Measurements from ENCODE around the gene FANCG. TPM values are rescaled to one million over a fixed set of nuclear protein-coding genes. Genes with fewer than 3 reads are reported as not detected.

FANCG gene
- total RNA-seq (23.1 TPM), polyA plus RNA-seq (ENCODE audit: insufficient read depth in 1 of 8, insufficient read length in 8 of 8, low replicate concordance in 1 of 8) (10 to 100 TPM; 25.1 to 34.5 (median 31.1) TPM)
- long read RNA-seq, donor 1 = 0 reads
- long read RNA-seq, donor 2 = 0 reads
- long read RNA-seq, donor 3, partial matches to known transcripts = 0 of 2 reads
- long read RNA-seq, donor 3, other reads (novel, unspliced or antisense) = 0 of 2 reads
- long read RNA-seq, donor 4, partial matches to known transcripts = 0 of 2 reads
- long read RNA-seq, donor 4, other reads (novel, unspliced or antisense) = 0 of 2 reads
- long read RNA-seq, donor 5, partial matches to known transcripts = 0 of 3 reads
- long read RNA-seq, donor 5, other reads (novel, unspliced or antisense) = 0 of 3 reads
- long read RNA-seq, donor 6, partial matches to known transcripts = 0 of 1 reads
- long read RNA-seq, donor 6, other reads (novel, unspliced or antisense) = 0 of 1 reads
- long read RNA-seq, donor 7, partial matches to known transcripts = 0 of 1 reads
- long read RNA-seq, donor 7, other reads (novel, unspliced or antisense) = 0 of 1 reads
- long read RNA-seq, donor 8, partial matches to known transcripts = 0 of 1 reads
- long read RNA-seq, donor 8, other reads (novel, unspliced or antisense) = 0 of 1 reads
- long read RNA-seq, donor 9 = 0 reads
- long read RNA-seq, donor 10, partial matches to known transcripts = 0 of 1 reads
- long read RNA-seq, donor 10, other reads (novel, unspliced or antisense) = 0 of 1 reads
- long read RNA-seq, donor 11 = 0 reads

GRCh38 chr9:35079426-35080341 is at the start of gene FANCG:
TSS of gene FANCG (minus strand) at chr9:35079942. CDS start at chr9:35079524, 418 bp downstream.
- Histone ChIP-seq H3K9me3 (replicated peaks; ENCODE audit: control insufficient read depth, low read depth, low read length) (no peaks in the 10 kb centered on the region), H3K27ac (ENCODE audit: low read length) (peak within 1 kb of the TSS; percentile 92), H3K4me3 (ENCODE audit: low read length) (peak within 1 kb of the TSS; percentile 78), H3K4me1 (ENCODE audit: control insufficient read depth, insufficient read depth, low read length) (peaks cover 19% of the 10 kb centered on the region), H3K27me3 (ENCODE audit: control insufficient read depth, insufficient read depth, low read length) (no peaks in the 10 kb centered on the region), H3K36me3 (ENCODE audit: control insufficient read depth, insufficient read depth, low read length) (peaks cover 37% of the 10 kb centered on the region)
- 0% methylated on average over 58 of the region's 67 CpGs for WGBS (ENCODE audit: insufficient coverage)
- peak; percentile 97 for DNase-seq

- Histone ChIP-seq H3K9me3 (replicated peaks; ENCODE audit: control insufficient read depth, low read depth, low read length) (no peaks in the 10 kb centered on the region), H3K4me1 (ENCODE audit: control insufficient read depth, insufficient read depth, low read length) (peaks cover 32% of the 10 kb centered on the region), H3K36me3 (ENCODE audit: control insufficient read depth, insufficient read depth, low read length) (no peaks in the 10 kb centered on the region), H3K27me3 (ENCODE audit: control insufficient read depth, insufficient read depth, low read length) (no peaks in the 10 kb centered on the region), H3K4me3 (ENCODE audit: low read length) (peak overlapping the region; percentile 71), H3K27ac (ENCODE audit: low read length) (peak overlapping the region; percentile 94)
- 5% methylated on average over 24 of the region's 30 CpGs for WGBS (ENCODE audit: insufficient coverage)
- peak; percentile 97 for DNase-seq
Measured at GRCh38 chr9:35116898-35117551, 37.3 kb upstream of the FANCG start.

DNA sequence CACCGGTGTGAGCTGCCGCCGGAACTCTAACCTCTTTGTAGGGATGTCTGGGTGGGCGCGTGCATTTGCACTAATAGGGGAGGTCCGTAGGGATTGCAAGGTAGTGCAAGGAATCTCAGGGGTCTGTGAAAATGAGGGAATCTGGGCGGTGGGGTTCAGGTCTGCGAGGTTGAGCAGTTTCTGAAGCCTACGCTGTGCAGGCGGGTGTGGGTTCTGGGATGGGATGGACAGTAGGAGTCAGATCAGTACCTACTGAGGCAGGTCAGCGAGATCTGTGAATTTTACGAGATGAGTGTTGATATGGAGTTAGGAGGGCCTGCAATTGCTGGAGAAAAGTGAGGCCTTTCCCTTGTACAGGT is 36.8 kb upstream of the FANCG start:
- Histone ChIP-seq H3K36me3 (ENCODE audit: control insufficient read depth, insufficient read depth, low read length) (no peaks in the 10 kb centered on the region), H3K27me3 (ENCODE audit: control insufficient read depth, insufficient read depth, low read length) (no peaks in the 10 kb centered on the region), H3K4me1 (ENCODE audit: control insufficient read depth, insufficient read depth, low read length) (peaks cover 36% of the 10 kb centered on the region), H3K9me3 (replicated peaks; ENCODE audit: control insufficient read depth, low read depth, low read length) (no peaks in the 10 kb centered on the region), H3K4me3 (ENCODE audit: low read length) (peak overlapping the region; percentile 71), H3K27ac (ENCODE audit: low read length) (peak overlapping the region; percentile 94)
- WGBS (ENCODE audit: insufficient coverage) = 0% methylated on average over 12 of the region's 12 CpGs
- DNase-seq = no peak

GRCh38 chr9:35115680-35116538 is 36.2 kb upstream of the FANCG start, which contains the start of gene ATOSB:
TSS of gene ATOSB (minus strand) at chr9:35115862. CDS start at chr9:35108274, 7,588 bp downstream.
- Histone ChIP-seq H3K27ac (ENCODE audit: low read length) (peak within 1 kb of the TSS; percentile 94), H3K9me3 (replicated peaks; ENCODE audit: control insufficient read depth, low read depth, low read length) (no peaks in the 10 kb centered on the region), H3K27me3 (ENCODE audit: control insufficient read depth, insufficient read depth, low read length) (no peaks in the 10 kb centered on the region), H3K4me3 (ENCODE audit: low read length) (peak within 1 kb of the TSS; percentile 71), H3K36me3 (ENCODE audit: control insufficient read depth, insufficient read depth, low read length) (no peaks in the 10 kb centered on the region), H3K4me1 (ENCODE audit: control insufficient read depth, insufficient read depth, low read length) (peaks cover 39% of the 10 kb centered on the region)
- WGBS (ENCODE audit: insufficient coverage) = under 1% methylated on average over 41 of the region's 54 CpGs
- peak; percentile 98 for DNase-seq

DNA sequence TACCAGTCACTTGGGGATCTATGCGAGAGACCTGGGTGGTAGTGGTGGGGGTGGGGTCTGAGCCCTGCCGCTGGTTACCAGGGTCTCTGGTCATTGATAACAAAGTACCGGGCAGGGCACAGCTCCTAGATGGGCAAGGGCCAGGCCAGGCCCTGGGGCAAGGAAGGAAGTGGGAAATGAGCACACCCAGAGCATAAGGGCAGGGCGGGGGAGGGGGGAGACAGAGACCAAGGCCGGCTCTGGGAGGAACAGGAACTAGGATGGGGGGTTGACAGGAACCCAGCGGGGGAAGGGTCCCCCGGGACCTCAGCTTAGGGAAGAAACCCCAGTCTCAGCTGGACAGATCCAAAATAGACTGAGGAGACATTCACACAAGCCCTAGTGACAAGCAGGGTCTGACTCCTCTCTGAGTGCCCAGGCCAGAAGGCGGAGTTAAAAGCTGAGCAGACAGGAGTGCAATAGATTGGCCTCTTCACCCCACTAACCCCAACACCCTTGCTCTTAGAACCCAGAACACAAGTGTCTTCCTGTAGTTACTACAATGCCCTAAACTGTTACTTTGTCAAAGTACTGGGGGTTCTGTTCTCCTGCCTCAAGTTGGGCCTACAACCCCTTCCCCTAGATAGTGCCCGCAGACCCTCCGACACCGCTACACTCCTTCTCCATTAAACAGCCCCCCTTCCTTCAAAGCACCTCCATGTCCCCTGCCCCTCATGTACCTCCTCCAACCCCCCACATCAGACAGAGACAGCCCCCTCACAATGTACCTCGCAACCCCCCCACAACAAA is 35.3 kb upstream of the FANCG start:
- Histone ChIP-seq H3K9me3 (replicated peaks; ENCODE audit: control insufficient read depth, low read depth, low read length) (no peaks in the 10 kb centered on the region), H3K4me3 (ENCODE audit: low read length) (peak overlapping the region; percentile 71), H3K36me3 (ENCODE audit: control insufficient read depth, insufficient read depth, low read length) (no peaks in the 10 kb centered on the region), H3K27ac (ENCODE audit: low read length) (peak overlapping the region; percentile 94), H3K4me1 (ENCODE audit: control insufficient read depth, insufficient read depth, low read length) (peaks cover 48% of the 10 kb centered on the region), H3K27me3 (ENCODE audit: control insufficient read depth, insufficient read depth, low read length) (no peaks in the 10 kb centered on the region)
- peak; percentile 81 for DNase-seq
- WGBS (ENCODE audit: insufficient coverage) = 11% methylated on average over 8 of the region's 12 CpGs

GRCh38 chr9:35114113-35114839 is 34.5 kb upstream of the FANCG start:
- Histone ChIP-seq H3K27ac (ENCODE audit: low read length) (peak overlapping the region; percentile 94), H3K36me3 (ENCODE audit: control insufficient read depth, insufficient read depth, low read length) (peaks cover 2% of the 10 kb centered on the region), H3K4me3 (ENCODE audit: low read length) (peak overlapping the region; percentile 71), H3K9me3 (replicated peaks; ENCODE audit: control insufficient read depth, low read depth, low read length) (no peaks in the 10 kb centered on the region), H3K4me1 (ENCODE audit: control insufficient read depth, insufficient read depth, low read length) (peaks cover 49% of the 10 kb centered on the region), H3K27me3 (ENCODE audit: control insufficient read depth, insufficient read depth, low read length) (no peaks in the 10 kb centered on the region)
- DNase-seq = peak; percentile 96
- 0% methylated on average over 2 of the region's 5 CpGs for WGBS (ENCODE audit: insufficient coverage)

DNA sequence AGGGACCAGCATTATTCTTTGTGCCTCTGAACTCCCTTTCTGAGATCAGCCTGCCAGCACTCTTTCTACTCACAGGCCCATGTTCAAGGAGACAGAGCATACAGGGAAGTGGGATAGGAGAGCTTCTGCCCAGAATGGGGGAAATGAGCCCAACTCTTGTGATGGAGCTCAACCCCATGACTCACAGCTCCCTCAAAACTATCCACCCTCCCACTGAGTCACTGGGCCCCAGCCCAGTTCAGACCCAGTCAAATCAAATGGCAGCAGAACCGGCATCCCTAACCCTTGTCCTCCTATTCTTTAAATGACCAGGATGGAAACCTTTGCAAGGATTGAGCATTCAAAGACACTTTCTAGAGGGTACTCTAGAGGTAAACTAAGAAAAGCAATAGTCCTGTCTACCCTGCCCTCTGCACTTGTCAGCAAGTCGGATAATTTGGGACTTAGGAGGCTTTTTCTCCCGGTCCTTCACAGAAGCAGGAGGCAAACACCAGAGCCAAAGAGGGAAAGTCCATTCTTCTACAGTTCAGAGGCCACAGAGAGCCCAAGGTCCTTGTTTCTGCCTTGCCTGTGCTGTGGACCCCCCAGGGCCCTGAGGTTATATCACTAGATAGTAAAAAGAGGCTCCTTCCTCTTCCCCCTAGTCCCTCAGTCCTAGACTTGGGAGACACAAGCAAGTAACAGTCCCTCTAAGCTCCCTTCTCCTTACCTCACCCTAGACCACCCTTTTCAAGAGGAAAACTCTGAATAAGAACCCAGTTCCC is 32.7 kb upstream of the FANCG start:
- peaks cover 18% of the 10 kb centered on the region for H3K36me3 ChIP-seq (ENCODE audit: control insufficient read depth, insufficient read depth, low read length)
- peak overlapping the region; percentile 56 for H3K27ac ChIP-seq (ENCODE audit: low read length)
- no peaks in the 10 kb centered on the region for H3K9me3 ChIP-seq (replicated peaks; ENCODE audit: control insufficient read depth, low read depth, low read length)
- 80% methylated on average over 1 of the region's 3 CpGs for WGBS (ENCODE audit: insufficient coverage)
- no peaks in the 10 kb centered on the region for H3K27me3 ChIP-seq (ENCODE audit: control insufficient read depth, insufficient read depth, low read length)
- H3K4me3 ChIP-seq (ENCODE audit: low read length) = no peak overlapping the region
- DNase-seq = no peak
- peaks cover 49% of the 10 kb centered on the region for H3K4me1 ChIP-seq (ENCODE audit: control insufficient read depth, insufficient read depth, low read length)
